IMR-90 (cell line): ENCODE data around the gene LIMCH1. TPM values are rescaled to one million over a fixed set of nuclear protein-coding genes. Genes with fewer than 3 reads are reported as not detected.

Experiments used
- ATAC-seq: fragments of 200-7000 bp; cut with Tn5 transposase; 2 replicates; pipeline ENCODE4 v1.9.1; 2020; ENCODE audit warnings: low read depth, mild to moderate bottlenecking, moderate library complexity
- BruUV-seq: library from RNA; stranded (reverse); fragments of 400-500 nt; replicated peaks from 2 replicates; lab custom pipeline; 2021; lab: Mats Ljungman, UMichigan
- CTCF ChIA-PET: fragments of 300-600 bp; formaldehyde crosslinking; extraction: SDS; loops from one replicate; lab custom pipeline; 2021; ENCODE audit warnings: antibody characterized with exemption; lab: Yijun Ruan, JAX
- POLR2A ChIA-PET: fragments of 300-600 bp; sonication (Branson Sonifier 250); formaldehyde crosslinking; loops from one replicate; lab custom pipeline; 2022; ENCODE audit warnings: antibody characterized with exemption; ENCODE audit not compliant: unreplicated experiment; lab: Charles Lee
- DNase-seq: peaks from one replicate; pipeline ENCODE4 v3.0.0; 2013
- H2AFZ ChIP-seq: replicated peaks from 2 replicates; pipeline ENCODE3; 2013; ENCODE audit warnings: low read length, mild to moderate bottlenecking; ENCODE audit not compliant: poor library complexity
- H2AK5ac ChIP-seq: 2 replicates; pipeline ENCODE4 v1.6.1; 2013; ENCODE audit warnings: low read depth, low read length, inconsistent platforms
- H2AK9ac ChIP-seq: replicated peaks from 2 replicates; pipeline ENCODE3; 2013; ENCODE audit warnings: mild to moderate bottlenecking, low read depth, low read length, moderate library complexity; ENCODE audit not compliant: poor library complexity
- H2BK120ac ChIP-seq: 2 replicates; pipeline ENCODE4 v1.6.1; 2013; ENCODE audit warnings: low read depth, low read length, inconsistent platforms
- H2BK15ac ChIP-seq: 3 replicates; pipeline ENCODE4 v1.6.1; 2013; ENCODE audit warnings: low read depth, low read length, inconsistent platforms
- H2BK20ac ChIP-seq: 2 replicates; pipeline ENCODE4 v1.6.1; 2013; ENCODE audit warnings: low read depth, mild to moderate bottlenecking, inconsistent platforms, low read length, moderate library complexity
- H2BK5ac ChIP-seq: 2 replicates; pipeline ENCODE4 v1.6.1; 2013; ENCODE audit warnings: mild to moderate bottlenecking, low read depth, low read length, inconsistent platforms; ENCODE audit not compliant: poor library complexity, severe bottlenecking
- H3K14ac ChIP-seq: replicated peaks from 2 replicates; pipeline ENCODE4 v1.6.1; 2013; ENCODE audit warnings: low read depth, low read length, inconsistent platforms
- H3K18ac ChIP-seq: 2 replicates; pipeline ENCODE4 v1.6.1; 2013; ENCODE audit warnings: low read depth, low read length, control low read depth
- H3K23ac ChIP-seq: 2 replicates; pipeline ENCODE4 v1.6.1; 2013; ENCODE audit warnings: low read depth, low read length, inconsistent platforms
- H3K27ac ChIP-seq: 2 replicates; pipeline ENCODE4 v1.5.1; 2013; ENCODE audit warnings: mild to moderate bottlenecking, control low read depth, low read length; ENCODE audit not compliant: insufficient read depth
- H3K27me3 ChIP-seq: 2 replicates; pipeline ENCODE4 v1.6.1; 2013; ENCODE audit warnings: low read length; ENCODE audit not compliant: control insufficient read depth, insufficient read depth
- H3K36me3 ChIP-seq: 2 replicates; pipeline ENCODE4 v1.6.1; 2013; ENCODE audit warnings: low read length, mixed read lengths; ENCODE audit not compliant: control insufficient read depth, insufficient read depth
- H3K4ac ChIP-seq: 2 replicates; pipeline ENCODE4 v1.6.1; 2013; ENCODE audit warnings: low read depth, low read length, inconsistent platforms
- H3K4me1 ChIP-seq: 2 replicates; pipeline ENCODE4 v1.6.1; 2013; ENCODE audit warnings: low read length, mixed read lengths; ENCODE audit not compliant: control insufficient read depth, insufficient read depth
- H3K4me2 ChIP-seq: 2 replicates; pipeline ENCODE4 v1.6.1; 2013; ENCODE audit warnings: low read depth, mild to moderate bottlenecking, control low read depth, low read length, moderate library complexity
- H3K4me3 ChIP-seq: 2 replicates; pipeline ENCODE4 v1.5.1; 2013; ENCODE audit warnings: low read depth, mild to moderate bottlenecking, control low read depth, low read length, moderate library complexity; ENCODE audit not compliant: insufficient read depth
- H3K56ac ChIP-seq: 2 replicates; pipeline ENCODE4 v1.6.1; 2013; ENCODE audit warnings: low read length, inconsistent platforms; ENCODE audit not compliant: insufficient read depth; ENCODE audit errors: extremely low read depth
- H3K79me1 ChIP-seq, 2 experiments: 2 replicates each; pipeline ENCODE4 v1.6.1; 2013; ENCODE audit warnings: low read length in 2 of 2, inconsistent platforms in 1 of 2, low read depth in 1 of 2
- H3K9ac ChIP-seq: 2 replicates; pipeline ENCODE4 v1.6.1; 2013; ENCODE audit warnings: low read depth, low read length, control low read depth
- H3K9me1 ChIP-seq: 2 replicates; pipeline ENCODE4 v1.6.1; 2013; ENCODE audit warnings: low read length, inconsistent platforms; ENCODE audit not compliant: insufficient read depth
- H3K9me3 ChIP-seq: 2 replicates; pipeline ENCODE4 v1.6.1; 2013; ENCODE audit warnings: low read length; ENCODE audit not compliant: control insufficient read depth, insufficient read depth
- H4K20me1 ChIP-seq: 2 replicates; pipeline ENCODE4 v1.6.1; 2013; ENCODE audit warnings: low read length, inconsistent platforms; ENCODE audit not compliant: insufficient read depth
- H4K5ac ChIP-seq: 2 replicates; pipeline ENCODE4 v1.6.1; 2013; ENCODE audit warnings: mild to moderate bottlenecking, low read depth, low read length, control low read depth
- H4K8ac ChIP-seq, 2 experiments: 2 replicates each; pipeline ENCODE4 v1.6.1; 2013; ENCODE audit warnings: low read depth in 2 of 2, low read length in 2 of 2, control low read depth in 1 of 2, inconsistent platforms in 1 of 2
- H4K91ac ChIP-seq: 2 replicates; pipeline ENCODE4 v1.6.1; 2013; ENCODE audit warnings: low read depth, low read length, inconsistent platforms; ENCODE audit not compliant: insufficient read depth
- BHLHE40 ChIP-seq: fragments of 150-350 bp; IDR thresholded peaks from 2 replicates; pipeline ENCODE4 v1.6.1; 2016; ENCODE audit warnings: mild to moderate bottlenecking, low read depth, low read length
- CEBPB ChIP-seq: IDR thresholded peaks from 2 replicates; pipeline ENCODE4 v1.6.1; 2012; ENCODE audit warnings: low read depth, low read length, improper control_type of control experiment
- ELK1 ChIP-seq: fragments of 150-350 bp; IDR thresholded peaks from 2 replicates; pipeline ENCODE4 v1.6.1; 2016; ENCODE audit warnings: low read depth, mild to moderate bottlenecking, low read length, moderate library complexity, borderline replicate concordance
- FOS ChIP-seq: fragments of 150-350 bp; IDR thresholded peaks from 2 replicates; pipeline ENCODE4 v1.6.1; 2016; ENCODE audit warnings: low read depth, low read length
- MAFK ChIP-seq: IDR thresholded peaks from 2 replicates; pipeline ENCODE4 v1.6.1; 2012; ENCODE audit warnings: low read depth, low read length, improper control_type of control experiment
- MAZ ChIP-seq: IDR thresholded peaks from 2 replicates; pipeline ENCODE4 v1.6.1; 2012; ENCODE audit warnings: low read depth, mild to moderate bottlenecking, low read length, improper control_type of control experiment, moderate library complexity, borderline replicate concordance
- MXI1 ChIP-seq: IDR thresholded peaks from 2 replicates; pipeline ENCODE4 v1.6.1; 2012; ENCODE audit warnings: low read depth, mild to moderate bottlenecking, low read length, moderate library complexity, borderline replicate concordance
- NFE2L2 ChIP-seq: fragments of 150-350 bp; IDR thresholded peaks from 2 replicates; pipeline ENCODE4 v1.6.1; 2016; ENCODE audit warnings: low read depth, mild to moderate bottlenecking, low read length
- POLR2A ChIP-seq: IDR thresholded peaks from 2 replicates; pipeline ENCODE4 v1.6.1; 2012; ENCODE audit warnings: mild to moderate bottlenecking, low read depth, low read length
- RAD21 ChIP-seq: IDR thresholded peaks from 2 replicates; pipeline ENCODE4 v1.6.1; 2012; ENCODE audit warnings: low read length, improper control_type of control experiment
- RCOR1 ChIP-seq: IDR thresholded peaks from 2 replicates; pipeline ENCODE4 v1.6.1; 2012; ENCODE audit warnings: mild to moderate bottlenecking, low read length, improper control_type of control experiment; ENCODE audit not compliant: insufficient replicate concordance
- RFX5 ChIP-seq: IDR thresholded peaks from 2 replicates; pipeline ENCODE4 v1.8.0; 2012; ENCODE audit warnings: low read depth, mild to moderate bottlenecking, low read length, moderate library complexity
- SMC3 ChIP-seq: fragments of 150-350 bp; IDR thresholded peaks from 2 replicates; pipeline ENCODE4 v1.6.1; 2016; ENCODE audit warnings: low read depth, mild to moderate bottlenecking, antibody characterized with exemption, low read length, moderate library complexity
- WGBS, 2 experiments: methylation state at CpG; one replicate each; pipeline versions ENCODE4 v1.1.5 to v1.1.7; 2013; ENCODE audit warnings: missing lambda C conversion rate in 2 of 2; ENCODE audit not compliant: insufficient read length in 1 of 2; ENCODE audit errors: extremely low coverage in 2 of 2; 5-methylcytosine and 5-hydroxymethylcytosine counted together
- dilution Hi-C: fragments of 300-500 bp; cut with HindIII; formaldehyde crosslinking; loops from one replicate; pipeline ENCODE4 v1.14.3; 2018; ENCODE audit warnings: low sequenced_read_pairs; ENCODE audit not compliant: unreplicated experiment
- in situ Hi-C: fragments of 300-500 bp; cut with MboI; formaldehyde crosslinking; loops from 3 replicates; pipeline ENCODE4 v1.14.3; 2019; ENCODE audit warnings: low sequenced_read_pairs, inconsistent platforms, mixed read lengths
- intact Hi-C: fragments of 100-400 bp; cut with micrococcal nuclease; formaldehyde crosslinking; loops from 2 replicates; pipeline ENCODE4 v1.10.0; 2022
- polyA plus RNA-seq, 3 experiments: library from polyadenylated mRNA; depleted of rRNA; stranded (reverse); fragments of >200 nt; gene quantifications; 2 replicates each; pipeline ENCODE4 v1.2.3, GENCODE V29; 2012; ENCODE audit warnings: low replicate concordance in 1 of 3
- total RNA-seq: library from RNA; depleted of rRNA; stranded (reverse); fragments of >200 nt; gene quantifications from 2 replicates; pipeline ENCODE4 v1.2.3, GENCODE V29; 2012
- TF ChIP-seq, protein P1 (sequence below): conservative IDR thresholded peaks from 2 replicates; pipeline ENCODE4 v1.5.1; 2012; ENCODE audit warnings: mild to moderate bottlenecking, low read depth, low read length, improper control_type of control experiment

LIMCH1 gene
- total and polyA plus RNA-seq, 2 of the 4 experiments (the other 2 are of a cell fraction), result 0.89 to 2.9 TPM

DNA sequence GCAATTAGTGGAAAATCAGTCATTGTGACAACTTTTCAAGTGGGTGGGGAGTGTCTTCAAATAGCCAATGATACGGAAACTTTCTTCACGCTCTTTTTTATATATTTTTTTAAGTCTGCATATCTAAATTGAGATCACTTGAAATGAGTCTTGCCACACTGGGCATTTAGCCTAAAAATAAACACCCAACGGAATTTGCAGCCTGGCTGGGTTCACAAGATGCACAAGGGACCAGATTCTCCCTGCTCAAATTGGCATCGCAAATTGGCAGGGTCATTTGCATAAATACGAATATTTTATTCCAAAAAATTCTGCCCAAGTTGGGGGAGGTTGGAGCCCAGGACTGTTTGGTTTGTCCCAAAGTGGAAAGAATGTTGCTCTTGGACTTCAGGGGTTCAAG, 87.6 kb downstream of the LIMCH1 start:
- H2AK5ac ChIP-seq, result no peak overlapping the region
- no peak overlapping the region for H4K8ac ChIP-seq
- H3K9ac ChIP-seq, result no peak overlapping the region
- no peak overlapping the region for H2BK120ac ChIP-seq
- H3K9me3 ChIP-seq, result no peaks in the 10 kb centered on the region
- no peaks in the 10 kb centered on the region for H4K20me1 ChIP-seq
- ChIA-PET CTCF (interaction anchor here (0.6 kb wide), 1 partner anchor 612 kb away, joined by 3 read pairs; no protein-coding TSS in a partner anchor), POLR2A (no interaction called here)
- H3K79me1 ChIP-seq, result no peaks in the 10 kb centered on the region
- no peak for ATAC-seq
- H3K4ac ChIP-seq, result no peak overlapping the region
- no peaks in the 10 kb centered on the region; the same call in 1 of the 2 replicates for H3K27me3 ChIP-seq
- no peak overlapping the region for H2AK9ac ChIP-seq
- no peak for TF ChIP-seq ELK1
- no peak for TF ChIP-seq BHLHE40
- no peak for TF ChIP-seq RCOR1
- TF ChIP-seq POLR2A, result no peak
- TF ChIP-seq CEBPB, result no peak
- TF ChIP-seq SMC3, result no peak
- no peak for TF ChIP-seq MAFK
- TF ChIP-seq MAZ, result no peak
- no peak for TF ChIP-seq RFX5
- TF ChIP-seq FOS, result no peak
- TF ChIP-seq NFE2L2, result no peak
- TF ChIP-seq RAD21, result no peak
- no peak for TF ChIP-seq MXI1
- TF ChIP-seq, protein P1, sequence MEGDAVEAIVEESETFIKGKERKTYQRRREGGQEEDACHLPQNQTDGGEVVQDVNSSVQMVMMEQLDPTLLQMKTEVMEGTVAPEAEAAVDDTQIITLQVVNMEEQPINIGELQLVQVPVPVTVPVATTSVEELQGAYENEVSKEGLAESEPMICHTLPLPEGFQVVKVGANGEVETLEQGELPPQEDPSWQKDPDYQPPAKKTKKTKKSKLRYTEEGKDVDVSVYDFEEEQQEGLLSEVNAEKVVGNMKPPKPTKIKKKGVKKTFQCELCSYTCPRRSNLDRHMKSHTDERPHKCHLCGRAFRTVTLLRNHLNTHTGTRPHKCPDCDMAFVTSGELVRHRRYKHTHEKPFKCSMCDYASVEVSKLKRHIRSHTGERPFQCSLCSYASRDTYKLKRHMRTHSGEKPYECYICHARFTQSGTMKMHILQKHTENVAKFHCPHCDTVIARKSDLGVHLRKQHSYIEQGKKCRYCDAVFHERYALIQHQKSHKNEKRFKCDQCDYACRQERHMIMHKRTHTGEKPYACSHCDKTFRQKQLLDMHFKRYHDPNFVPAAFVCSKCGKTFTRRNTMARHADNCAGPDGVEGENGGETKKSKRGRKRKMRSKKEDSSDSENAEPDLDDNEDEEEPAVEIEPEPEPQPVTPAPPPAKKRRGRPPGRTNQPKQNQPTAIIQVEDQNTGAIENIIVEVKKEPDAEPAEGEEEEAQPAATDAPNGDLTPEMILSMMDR, result no peak
- H2BK15ac ChIP-seq, result no peak overlapping the region
- H3K23ac ChIP-seq, result no peak overlapping the region
- H3K9me1 ChIP-seq, result no peaks in the 10 kb centered on the region
- BruUV-seq, result no TSS peak
- no peak overlapping the region for H3K56ac ChIP-seq
- no peak overlapping the region for H2BK20ac ChIP-seq
- no peak overlapping the region for H3K4me3 ChIP-seq
- no peak overlapping the region for H4K91ac ChIP-seq
- H3K18ac ChIP-seq, result no peak overlapping the region
- no peak overlapping the region for H3K14ac ChIP-seq
- no peaks in the 10 kb centered on the region for H3K4me1 ChIP-seq
- no peak overlapping the region for H3K27ac ChIP-seq
- in situ Hi-C loops, result no loop called here
- no peak overlapping the region for H4K5ac ChIP-seq
- no peak overlapping the region for H2BK5ac ChIP-seq
- WGBS, 2 experiments, result no CpG with 5 or more reads among the region's 5 CpGs
- intact Hi-C loops, result no loop called here
- no peak overlapping the region for H2AFZ ChIP-seq
- DNase-seq, result no peak
- no peaks in the 10 kb centered on the region for H3K36me3 ChIP-seq
- dilution Hi-C loops, result no loop called here
- H3K4me2 ChIP-seq, result no peak overlapping the region
